ENCODE data around the gene ACTL7A.

ACTL7A gene

GRCh38 chr9:108859459-108860114 lies 2.5 kb upstream of the ACTL7A start:
- Histone ChIP-seq H2AFZ (no peak overlapping the region), H3K4me3 (ENCODE audit: low read depth, low read length) (no peak overlapping the region), H3K27ac (no peak overlapping the region), H3K9me3 (ENCODE audit: control insufficient read depth, low read length) (no peaks in the 10 kb centered on the region), H3K79me2 (no peaks in the 10 kb centered on the region), H3K27me3 (ENCODE audit: control insufficient read depth, insufficient read depth, low read length) (no peaks in the 10 kb centered on the region), H3K9ac (no peak overlapping the region), H3K4me2 (ENCODE audit: low read length) (no peak overlapping the region), H3K4me1 (no peaks in the 10 kb centered on the region), H3K36me3 (ENCODE audit: control insufficient read depth, insufficient read depth, low read length) (no peaks in the 10 kb centered on the region)
- no peak for TF ChIP-seq CTCF (IDR thresholded peaks at IDR 0.05)

- H3K27ac ChIP-seq = no peak overlapping the region
- no peaks in the 10 kb centered on the region for H3K27me3 ChIP-seq (ENCODE audit: control insufficient read depth, insufficient read depth, low read length)
- no peaks in the 10 kb centered on the region for H3K36me3 ChIP-seq (ENCODE audit: control insufficient read depth, insufficient read depth, low read length)
- no peak overlapping the region for H3K9ac ChIP-seq
- no peaks in the 10 kb centered on the region for H3K9me3 ChIP-seq (ENCODE audit: control insufficient read depth, low read length)
- H3K4me2 ChIP-seq (ENCODE audit: low read length) = no peak overlapping the region
- no peaks in the 10 kb centered on the region for H3K79me2 ChIP-seq
- no peak for TF ChIP-seq CTCF (IDR thresholded peaks at IDR 0.05)
- no peak overlapping the region for H2AFZ ChIP-seq
- no peaks in the 10 kb centered on the region for H3K4me1 ChIP-seq
- no peak overlapping the region for H3K4me3 ChIP-seq (ENCODE audit: low read depth, low read length)
Observed at GRCh38 chr9:108860354-108860753, 1.7 kb upstream of the ACTL7A start.

GRCh38 chr9:108860764-108861163 lies 1.3 kb upstream of the ACTL7A start:
- H3K9ac ChIP-seq = no peak overlapping the region
- H3K9me3 ChIP-seq (ENCODE audit: control insufficient read depth, low read length) = no peaks in the 10 kb centered on the region
- H3K4me2 ChIP-seq (ENCODE audit: low read length) = no peak overlapping the region
- no peaks in the 10 kb centered on the region for H3K4me1 ChIP-seq
- no peaks in the 10 kb centered on the region for H3K36me3 ChIP-seq (ENCODE audit: control insufficient read depth, insufficient read depth, low read length)
- no peak overlapping the region for H3K27ac ChIP-seq
- H3K27me3 ChIP-seq (ENCODE audit: control insufficient read depth, insufficient read depth, low read length) = no peaks in the 10 kb centered on the region
- no peak for TF ChIP-seq CTCF (IDR thresholded peaks at IDR 0.05)
- no peak overlapping the region for H3K4me3 ChIP-seq (ENCODE audit: low read depth, low read length)
- H3K79me2 ChIP-seq = no peaks in the 10 kb centered on the region
- H2AFZ ChIP-seq = no peak overlapping the region

- no peaks in the 10 kb centered on the region for H3K36me3 ChIP-seq (ENCODE audit: control insufficient read depth, insufficient read depth, low read length)
- H2AFZ ChIP-seq = no peak overlapping the region
- H3K27me3 ChIP-seq (ENCODE audit: control insufficient read depth, insufficient read depth, low read length) = no peaks in the 10 kb centered on the region
- no peak overlapping the region for H3K4me3 ChIP-seq (ENCODE audit: low read depth, low read length)
- no peaks in the 10 kb centered on the region for H3K9me3 ChIP-seq (ENCODE audit: control insufficient read depth, low read length)
- TF ChIP-seq CTCF (IDR thresholded peaks at IDR 0.05) = no peak
- H3K9ac ChIP-seq = no peak overlapping the region
- no peaks in the 10 kb centered on the region for H3K79me2 ChIP-seq
- no peak overlapping the region for H3K27ac ChIP-seq
- no peak overlapping the region for H3K4me2 ChIP-seq (ENCODE audit: low read length)
- H3K4me1 ChIP-seq = no peaks in the 10 kb centered on the region
Observed at GRCh38 chr9:108861464-108861863, 602 bp upstream of the ACTL7A start.

- Histone ChIP-seq H3K9ac (no peak overlapping the region), H2AFZ (no peak overlapping the region), H3K4me2 (ENCODE audit: low read length) (no peak overlapping the region), H3K27me3 (ENCODE audit: control insufficient read depth, insufficient read depth, low read length) (no peaks in the 10 kb centered on the region), H3K79me2 (no peaks in the 10 kb centered on the region), H3K4me1 (no peaks in the 10 kb centered on the region), H3K9me3 (ENCODE audit: control insufficient read depth, low read length) (no peaks in the 10 kb centered on the region), H3K27ac (no peak overlapping the region), H3K4me3 (ENCODE audit: low read depth, low read length) (no peak overlapping the region), H3K36me3 (ENCODE audit: control insufficient read depth, insufficient read depth, low read length) (no peaks in the 10 kb centered on the region)
- no peak for TF ChIP-seq CTCF (IDR thresholded peaks at IDR 0.05)
Observed at GRCh38 chr9:108863891-108864290, 1.8 kb downstream of the ACTL7A start.

Measured in parathyroid adenoma (tissue), 2 donors.